GM23338 (cell line): ENCODE data around the gene SYP. TPM values are rescaled to one million over a fixed set of nuclear protein-coding genes. Genes with fewer than 3 reads are reported as not detected.

Source experiments
- ATAC-seq: fragments of 200-7000 bp; cut with Tn5 transposase; 3 replicates; pipeline ENCODE4 v1.9.1; 2020
- DNase-seq: peaks from one replicate; pipeline ENCODE4 v3.0.0-alpha.2; 2015; ENCODE audit warnings: low spot score
- H2AFZ ChIP-seq: fragments of 200-600 bp; sonication (generic); 2 replicates; pipeline ENCODE4 v1.8.0; 2016; ENCODE audit warnings: antibody characterized with exemption, mild to moderate bottlenecking, moderate library complexity
- H3F3A ChIP-seq: fragments of 200-600 bp; sonication (generic); replicated peaks from 2 replicates; pipeline ENCODE4 v1.8.0; 2017; ENCODE audit warnings: antibody characterized with exemption, mixed run types, low read depth
- H3K27ac ChIP-seq: fragments of 200-600 bp; sonication (generic); 2 replicates; pipeline ENCODE4 v1.6.1; 2016; ENCODE audit warnings: low read depth
- H3K27me3 ChIP-seq: fragments of 200-600 bp; sonication (generic); 2 replicates; pipeline ENCODE4 v1.8.0; 2016; ENCODE audit warnings: mild to moderate bottlenecking, mixed run types, moderate library complexity; ENCODE audit not compliant: insufficient read depth
- H3K36me3 ChIP-seq: fragments of 200-600 bp; sonication (generic); 2 replicates; pipeline ENCODE4 v1.8.0; 2016; ENCODE audit warnings: mild to moderate bottlenecking; ENCODE audit not compliant: insufficient read depth
- H3K4me1 ChIP-seq: fragments of 200-600 bp; sonication (generic); 2 replicates; pipeline ENCODE4 v1.8.0; 2016; ENCODE audit warnings: mild to moderate bottlenecking, moderate library complexity; ENCODE audit not compliant: insufficient read depth
- H3K4me2 ChIP-seq: fragments of 200-600 bp; sonication (generic); 2 replicates; pipeline ENCODE4 v1.7.1; 2017; ENCODE audit warnings: mixed run types
- H3K4me3 ChIP-seq: fragments of 200-600 bp; sonication (generic); 2 replicates; pipeline ENCODE4 v1.6.1; 2016; ENCODE audit warnings: mixed run types
- H3K79me2 ChIP-seq: fragments of 200-600 bp; sonication (generic); replicated peaks from 2 replicates; pipeline ENCODE4 v1.8.0; 2017; ENCODE audit warnings: mild to moderate bottlenecking; ENCODE audit not compliant: insufficient read depth
- H3K9me2 ChIP-seq: fragments of 200-600 bp; sonication (generic); 2 replicates; pipeline ENCODE4 v1.8.0; 2017; ENCODE audit not compliant: insufficient read depth
- H4K20me1 ChIP-seq: fragments of 200-600 bp; sonication (generic); replicated peaks from 2 replicates; pipeline ENCODE4 v1.8.0; 2017; ENCODE audit warnings: mild to moderate bottlenecking; ENCODE audit not compliant: insufficient read depth
- H3K27ac Mint-ChIP-seq: 2 replicates; pipeline ENCODE4 v1.8.0; 2020; ENCODE audit warnings: inconsistent platforms, mild to moderate bottlenecking, moderate library complexity, mixed read lengths
- H3K27me3 Mint-ChIP-seq: 3 replicates; pipeline ENCODE4 v1.8.0; 2022; ENCODE audit warnings: low read depth, mild to moderate bottlenecking, moderate library complexity, mixed read lengths, inconsistent platforms; ENCODE audit not compliant: insufficient read depth, poor library complexity
- H3K36me3 Mint-ChIP-seq: 3 replicates; pipeline ENCODE4 v1.8.0; 2021; ENCODE audit warnings: low read depth, mild to moderate bottlenecking, inconsistent platforms, moderate library complexity, mixed read lengths
- H3K4me1 Mint-ChIP-seq: 3 replicates; pipeline ENCODE4 v1.8.0; 2020; ENCODE audit warnings: mild to moderate bottlenecking, inconsistent platforms, mixed read lengths
- H3K4me3 Mint-ChIP-seq: 3 replicates; pipeline ENCODE4 v1.8.0; 2021; ENCODE audit warnings: moderate library complexity, mild to moderate bottlenecking, inconsistent platforms, mixed read lengths
- H3K9me3 Mint-ChIP-seq: 3 replicates; pipeline ENCODE4 v1.8.0; 2020; ENCODE audit warnings: moderate library complexity, mild to moderate bottlenecking, inconsistent platforms, mixed read lengths
- CREB1 ChIP-seq: fragments of 250-450 bp; sonication (Bioruptor Pico); IDR thresholded peaks from 2 replicates; pipeline ENCODE4 v1.5.0; 2020; ENCODE audit warnings: low read depth, mild to moderate bottlenecking, moderate library complexity
- CTCF ChIP-seq, 2 experiments: fragments of 200-600 bp in 1 of 2; sonication (generic) in 1 of 2; conservative IDR thresholded peaks; 2 replicates each; pipeline versions ENCODE4 v1.5.1 to v1.6.1; 2016 to 2017; ENCODE audit warnings: antibody characterized with exemption in 2 of 2, low read depth in 2 of 2, mild to moderate bottlenecking in 2 of 2, moderate library complexity in 1 of 2
- ETS1 ChIP-seq: IDR thresholded peaks from 2 replicates; pipeline ENCODE4 v1.6.1; 2016; ENCODE audit warnings: antibody characterized with exemption
- EZH2 ChIP-seq: fragments of 200-600 bp; sonication (generic); IDR thresholded peaks from one replicate; pipeline ENCODE4 v1.8.0; 2017; ENCODE audit warnings: antibody characterized with exemption, mild to moderate bottlenecking, low read depth; ENCODE audit not compliant: unreplicated experiment
- EZH2phosphoT487 ChIP-seq: fragments of 200-600 bp; sonication (generic); IDR thresholded peaks from one replicate; pipeline ENCODE4 v1.8.1; 2018; ENCODE audit warnings: antibody characterized with exemption; ENCODE audit not compliant: unreplicated experiment
- JUNB ChIP-seq: IDR thresholded peaks from one replicate; pipeline ENCODE4 v1.6.1; 2016; ENCODE audit warnings: antibody characterized with exemption; ENCODE audit not compliant: unreplicated experiment
- NANOG ChIP-seq: IDR thresholded peaks from 2 replicates; pipeline ENCODE4 v1.6.1; 2016; ENCODE audit warnings: antibody characterized with exemption, borderline replicate concordance
- POLR2AphosphoS5 ChIP-seq: IDR thresholded peaks from 2 replicates; pipeline ENCODE4 v1.6.1; 2016; ENCODE audit warnings: antibody characterized with exemption, low read depth
- REST ChIP-seq: IDR thresholded peaks from one replicate; pipeline ENCODE4 v1.6.1; 2018; ENCODE audit warnings: antibody characterized with exemption; ENCODE audit not compliant: unreplicated experiment
- STAT1 ChIP-seq: IDR thresholded peaks from one replicate; pipeline ENCODE4 v1.6.1; 2016; ENCODE audit warnings: antibody characterized with exemption; ENCODE audit not compliant: unreplicated experiment
- ZNF114 ChIP-seq: fragments of 250-450 bp; sonication (Bioruptor Pico); IDR thresholded peaks from 2 replicates; pipeline ENCODE4 v1.5.0; 2020; ENCODE audit warnings: mild to moderate bottlenecking, moderate library complexity
- ZNF331 ChIP-seq: fragments of 250-450 bp; sonication (Bioruptor Pico); IDR thresholded peaks from 2 replicates; pipeline ENCODE4 v1.5.0; 2020; ENCODE audit warnings: low read depth, mild to moderate bottlenecking, moderate library complexity
- ZNF462 ChIP-seq: fragments of 250-450 bp; sonication (Bioruptor Pico); IDR thresholded peaks from 2 replicates; pipeline ENCODE4 v1.5.0; 2020; ENCODE audit warnings: mild to moderate bottlenecking, moderate library complexity
- polyA plus RNA-seq: library from polyadenylated mRNA; unstranded; fragments of >200 nt; fragmentation: Nextera tagmentation; extraction: Ambion mirVana; gene quantifications from 2 replicates; pipeline ENCODE4 v1.2.1, GENCODE V29; 2016
- total RNA-seq: library from RNA; depleted of rRNA; stranded (reverse); fragments of >200 nt; shearing (Covaris generic); gene quantifications from 2 replicates; pipeline ENCODE4 v1.2.3, GENCODE V29; 2014

Gene SYP
- total and polyA plus RNA-seq, 2 experiments from 2014 or later, result 3.7 to 9.1 TPM

GRCh38 chrX:49227726-49228125 is 27.7 kb upstream of the SYP start:
- Histone ChIP-seq H3K4me2 (no peak overlapping the region), H3K79me2 (no peaks in the 10 kb centered on the region), H3K27me3 (no peaks in the 10 kb centered on the region), H3K4me1 (no peaks in the 10 kb centered on the region), H3K27ac (no peak overlapping the region), H3K9me2 (no peaks in the 10 kb centered on the region), H4K20me1 (no peaks in the 10 kb centered on the region), H2AFZ (no peak overlapping the region), H3F3A (no peaks in the 10 kb centered on the region), H3K4me3 (no peak overlapping the region), H3K36me3 (no peaks in the 10 kb centered on the region)
- Mint-ChIP-seq H3K27me3 (peaks cover 14% of the 10 kb centered on the region), H3K27ac (no peak overlapping the region), H3K9me3 (no peaks in the 10 kb centered on the region), H3K4me3 (no peak overlapping the region), H3K4me1 (peaks cover 10% of the 10 kb centered on the region; the same call in 2 of the 3 replicates), H3K36me3 (no peaks in the 10 kb centered on the region; the same call in 2 of the 3 replicates)
- DNase-seq, result no peak
- TF ChIP-seq EZH2phosphoT487 (no peak), CTCF (conservative IDR thresholded peaks at IDR 0.05; ENCODE audit: low read depth in 2 of 2) (no peak), POLR2AphosphoS5 (no peak), JUNB (no peak), REST (no peak), STAT1 (no peak), CREB1 (no peak), ZNF331 (CRISPR knock-in tag) (no peak), ZNF114 (CRISPR knock-in tag) (no peak), ZNF462 (CRISPR knock-in tag) (no peak), ETS1 (no peak), NANOG (no peak), EZH2 (no peak)
- no peak for ATAC-seq
